MM.1S (cell line): ENCODE data around the gene ODF2.

Experiments used
- CTCF ChIP-seq: fragments of 300-600 bp; sonication (generic); IDR thresholded peaks from 2 replicates; pipeline ENCODE4 v1.5.1; 2016; ENCODE audit warnings: antibody characterized with exemption, low read length, mixed read lengths
- EZH2 ChIP-seq: fragments of 300-600 bp; sonication (generic); optimal IDR thresholded peaks from 2 replicates; pipeline ENCODE3; 2017; ENCODE audit warnings: low read depth, mild to moderate bottlenecking, antibody characterized with exemption, low read length, mixed read lengths
- EZH2phosphoT487 ChIP-seq: fragments of 300-600 bp; sonication (generic); IDR thresholded peaks from 2 replicates; pipeline ENCODE4 v1.6.1; 2018; ENCODE audit warnings: antibody characterized with exemption, low read length

- TF ChIP-seq CTCF (no peak), EZH2 (no peak), EZH2phosphoT487 (no peak)
Measured at GRCh38 chr9:128521956-128522355, 66.2 kb downstream of the ODF2 start.
